AG09309 (cell line): ENCODE results near the gene AFAP1.

Experiments
- DNase-seq: peaks from one replicate; pipeline ENCODE4 v3.0.0-alpha.2; 2010; ENCODE audit warnings: low read depth
- H3K4me3 ChIP-seq: 2 replicates; pipeline ENCODE4 v1.5.1; 2011; ENCODE audit warnings: mild to moderate bottlenecking, low read depth, low read length, moderate library complexity; ENCODE audit not compliant: control insufficient read depth
- TF ChIP-seq, protein P1 (sequence below): IDR thresholded peaks from 2 replicates; pipeline ENCODE4 v1.5.1; 2011; ENCODE audit warnings: mild to moderate bottlenecking, low read depth, low read length, inconsistent platforms; ENCODE audit not compliant: insufficient read depth, control insufficient read depth; ENCODE audit errors: missing control alignments

The AFAP1 gene

DNA sequence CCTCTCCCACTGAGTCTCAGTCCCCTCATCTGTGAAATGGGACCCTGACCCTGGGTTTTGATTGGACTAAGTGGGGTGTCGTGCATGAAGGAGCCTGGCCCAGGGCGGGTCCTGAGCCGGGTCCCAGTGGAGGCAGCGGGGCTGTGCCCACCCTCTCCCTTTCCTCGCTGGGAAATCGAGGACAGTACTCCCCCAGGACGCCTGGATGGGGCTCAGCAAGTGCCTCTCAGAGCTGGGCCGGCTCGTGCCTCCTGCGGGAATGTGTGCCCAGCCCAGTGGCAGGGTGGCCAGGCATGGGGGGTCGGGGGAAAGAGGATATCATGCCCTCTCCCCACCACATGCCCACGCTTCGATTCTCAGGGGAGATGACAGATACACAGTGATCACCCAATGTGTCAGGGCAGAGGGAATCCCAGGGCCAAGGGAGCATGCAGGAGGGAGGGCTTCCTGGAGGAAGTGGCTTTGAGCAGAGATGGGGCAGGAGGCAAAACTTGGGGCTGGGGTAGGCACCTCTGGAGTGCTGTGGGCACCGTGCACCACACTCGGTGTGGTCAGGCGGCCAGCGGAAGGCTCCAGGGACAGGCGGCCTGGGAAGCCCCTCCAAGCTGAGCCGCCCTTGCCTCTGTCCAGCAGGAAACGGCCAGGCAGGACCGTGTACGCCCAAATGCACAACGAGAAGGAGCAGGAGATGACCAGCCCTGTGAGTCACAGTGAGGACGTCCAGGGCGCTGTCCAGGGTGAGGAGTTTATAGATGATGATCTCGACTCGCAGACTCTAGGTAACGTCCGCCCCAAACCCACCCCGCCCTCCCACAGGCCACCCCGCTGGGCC lies 203.0 kb downstream of the AFAP1 start:
- H3K4me3 ChIP-seq, result no peak overlapping the region
- TF ChIP-seq, protein P1, sequence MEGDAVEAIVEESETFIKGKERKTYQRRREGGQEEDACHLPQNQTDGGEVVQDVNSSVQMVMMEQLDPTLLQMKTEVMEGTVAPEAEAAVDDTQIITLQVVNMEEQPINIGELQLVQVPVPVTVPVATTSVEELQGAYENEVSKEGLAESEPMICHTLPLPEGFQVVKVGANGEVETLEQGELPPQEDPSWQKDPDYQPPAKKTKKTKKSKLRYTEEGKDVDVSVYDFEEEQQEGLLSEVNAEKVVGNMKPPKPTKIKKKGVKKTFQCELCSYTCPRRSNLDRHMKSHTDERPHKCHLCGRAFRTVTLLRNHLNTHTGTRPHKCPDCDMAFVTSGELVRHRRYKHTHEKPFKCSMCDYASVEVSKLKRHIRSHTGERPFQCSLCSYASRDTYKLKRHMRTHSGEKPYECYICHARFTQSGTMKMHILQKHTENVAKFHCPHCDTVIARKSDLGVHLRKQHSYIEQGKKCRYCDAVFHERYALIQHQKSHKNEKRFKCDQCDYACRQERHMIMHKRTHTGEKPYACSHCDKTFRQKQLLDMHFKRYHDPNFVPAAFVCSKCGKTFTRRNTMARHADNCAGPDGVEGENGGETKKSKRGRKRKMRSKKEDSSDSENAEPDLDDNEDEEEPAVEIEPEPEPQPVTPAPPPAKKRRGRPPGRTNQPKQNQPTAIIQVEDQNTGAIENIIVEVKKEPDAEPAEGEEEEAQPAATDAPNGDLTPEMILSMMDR, result no peak
- no peak for DNase-seq

DNA sequence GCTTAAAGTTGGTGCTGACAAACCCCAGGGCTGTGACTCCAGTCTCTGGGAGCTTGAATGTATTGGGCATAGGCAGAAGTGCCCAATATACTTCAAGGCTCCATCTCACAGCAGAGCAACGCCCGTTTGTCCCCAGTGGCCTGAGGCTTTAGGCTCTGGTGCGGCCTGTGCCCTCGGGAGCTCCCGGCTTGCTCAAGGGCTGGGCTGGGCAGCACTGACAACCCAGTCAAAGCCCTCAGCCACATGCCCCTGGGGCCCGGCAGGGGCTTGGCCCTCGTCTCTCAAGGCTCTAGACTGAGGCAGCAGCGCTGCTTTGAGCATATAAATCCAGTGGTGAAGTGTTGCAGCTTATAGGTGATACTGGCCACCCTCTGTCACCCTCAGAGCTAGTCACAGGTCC lies 203.7 kb downstream of the AFAP1 start:
- no peak for DNase-seq
- no peak overlapping the region for H3K4me3 ChIP-seq
- TF ChIP-seq, protein P1, result no peak

DNA sequence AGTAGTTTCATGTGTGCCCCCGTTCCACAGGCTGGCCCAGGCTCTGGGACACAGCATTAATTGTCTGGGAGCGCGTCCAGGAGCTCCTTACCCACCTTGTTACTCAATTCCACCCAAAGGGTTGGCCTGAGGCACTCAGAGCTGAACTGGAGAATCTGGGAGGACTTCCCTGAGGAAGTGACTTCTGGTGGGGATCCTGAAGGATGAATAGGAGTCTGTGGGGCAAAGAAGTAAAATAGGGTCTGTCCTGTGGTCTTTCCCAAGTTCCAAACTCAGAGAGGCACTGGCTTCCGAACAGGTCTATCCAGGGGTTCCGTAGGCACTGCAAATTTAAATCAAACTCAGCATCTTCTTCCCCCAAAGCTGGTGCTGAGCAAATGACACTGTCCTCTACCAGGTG lies 204.3 kb downstream of the AFAP1 start:
- no peak for DNase-seq
- TF ChIP-seq, protein P1, result no peak
- no peak overlapping the region for H3K4me3 ChIP-seq

DNA sequence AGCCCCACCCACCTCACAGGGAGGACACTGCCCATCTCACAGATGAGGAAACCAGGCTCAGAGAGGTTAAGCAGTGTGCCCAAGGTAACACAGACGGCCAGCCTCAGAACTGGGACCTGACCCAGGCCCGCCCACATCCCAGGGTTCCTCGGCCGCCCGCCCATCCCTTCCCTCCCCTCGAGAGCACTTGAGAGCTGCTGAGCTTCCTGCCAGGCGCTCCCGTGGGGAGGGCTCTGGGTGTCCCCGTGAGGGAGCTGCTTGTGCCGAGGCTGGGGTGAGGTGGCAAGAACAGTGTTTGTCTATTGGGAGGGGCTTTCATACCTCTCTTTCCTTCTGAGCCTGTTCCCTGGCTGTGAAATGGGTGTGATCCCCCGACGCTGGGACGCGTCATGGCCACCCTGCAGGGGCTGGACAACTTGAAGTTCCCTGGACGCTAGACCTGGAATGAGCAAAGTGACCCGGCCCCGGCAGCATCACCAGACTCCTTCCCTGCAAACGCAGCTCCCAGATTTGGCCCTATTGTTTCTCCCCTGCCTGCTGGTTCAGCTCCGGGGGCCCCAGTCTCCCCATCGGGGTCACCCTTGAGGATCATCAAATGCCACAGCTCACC lies 204.9 kb downstream of the AFAP1 start:
- TF ChIP-seq, protein P1, result no peak
- H3K4me3 ChIP-seq, result no peak overlapping the region
- DNase-seq, result no peak

DNA sequence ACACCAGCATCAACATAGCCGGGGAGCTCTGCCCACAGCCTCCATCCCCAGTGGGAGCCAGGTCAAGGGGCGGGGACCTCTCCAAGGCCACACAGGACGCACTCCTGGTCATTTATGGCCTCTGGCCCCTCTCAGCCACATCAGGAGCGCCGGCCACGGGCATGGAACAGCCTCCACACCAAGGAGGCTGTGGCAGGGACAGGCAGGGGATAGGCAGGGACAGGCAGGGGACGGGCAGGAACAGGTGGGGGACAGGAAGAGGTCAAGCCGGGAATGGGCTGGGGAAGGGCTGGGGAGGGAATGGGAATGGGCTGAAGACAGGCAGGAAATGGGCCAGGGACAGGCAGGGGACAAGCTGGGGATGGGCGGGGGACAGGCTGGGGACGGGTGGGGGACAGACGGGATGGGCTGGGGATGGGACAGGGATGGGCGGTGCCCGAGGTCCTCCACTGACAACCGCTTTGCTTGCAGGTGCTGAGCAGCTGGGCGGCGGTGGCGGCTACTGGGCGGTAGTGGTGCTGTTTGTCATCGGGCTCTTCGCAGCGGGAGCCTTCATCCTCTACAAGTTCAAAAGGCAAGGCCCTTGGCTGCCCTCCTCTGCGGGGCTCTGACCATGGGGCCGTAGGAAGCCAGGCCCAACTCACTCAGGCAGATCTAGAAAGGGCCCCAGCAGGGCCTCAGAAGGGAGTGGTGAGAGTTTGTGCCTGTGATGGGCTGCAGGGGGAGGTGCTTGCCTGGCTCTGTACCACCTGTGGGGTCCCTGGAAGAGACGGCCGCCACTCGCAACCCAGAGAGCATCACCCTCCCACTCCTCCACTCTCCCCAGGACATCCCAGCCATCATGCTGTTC lies 205.6 kb downstream of the AFAP1 start:
- H3K4me3 ChIP-seq, result no peak overlapping the region
- TF ChIP-seq, protein P1, result no peak
- DNase-seq, result no peak

DNA sequence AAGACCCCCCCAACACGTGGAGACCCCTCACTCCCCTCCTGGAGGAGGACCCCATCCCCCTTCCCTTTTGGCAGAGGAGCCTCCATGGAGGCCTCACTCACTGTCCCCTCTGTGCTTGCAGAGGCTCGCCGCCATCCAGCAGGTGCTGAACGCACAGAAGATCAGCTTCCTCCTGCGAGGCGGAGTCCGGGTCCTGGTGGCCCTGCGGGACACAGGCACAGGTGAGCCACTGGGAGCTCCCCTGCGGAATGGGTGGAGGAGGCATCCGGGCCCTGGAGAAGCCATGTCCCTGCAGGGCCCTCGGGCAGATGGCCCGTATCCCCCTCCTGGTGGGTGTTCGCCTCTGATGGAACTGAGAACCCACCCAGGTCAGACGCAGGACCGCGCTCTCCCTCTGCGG lies 206.5 kb downstream of the AFAP1 start:
- no peak overlapping the region for H3K4me3 ChIP-seq
- TF ChIP-seq, protein P1, result no peak
- DNase-seq, result no peak
